Stimulated activated CD4-positive, alpha-beta T cell treated with anti-CD3 and anti-CD28 coated beads, Interleukin-2, amount 100 ng/mL, for 4 hours (primary cell): ENCODE results near the gene TLK1.
"Not testable (repeated sequence)": the region's sequence is repeated elsewhere in the genome, so short reads cannot be mapped to it uniquely, and the experiment has no call there.

Experiments
- DNase-seq: peaks from one replicate; pipeline ENCODE4 v3.0.0-alpha.2; 2020; ENCODE audit warnings: low read depth

The TLK1 gene

GRCh38 chr2:171169333-171169732, 8.6 kb upstream of the TLK1 start:
- no peak for DNase-seq

GRCh38 chr2:171167352-171167997, 6.8 kb upstream of the TLK1 start:
- no peak for DNase-seq

GRCh38 chr2:171166328-171166983, 5.8 kb upstream of the TLK1 start:
- no peak for DNase-seq

- no peak for DNase-seq
These were observed 5.3 kb upstream of the TLK1 start for GRCh38 chr2:171165967-171166327.

GRCh38 chr2:171163261-171163660, 2.6 kb upstream of the TLK1 start:
- no peak for DNase-seq

GRCh38 chr2:171162522-171163197, 2.0 kb upstream of the TLK1 start:
- not testable (repeated sequence) for DNase-seq

- DNase-seq: peak; percentile 45
These were observed 455 bp upstream of the TLK1 start for GRCh38 chr2:171160956-171161740.

- peak; percentile 24 for DNase-seq
These were observed 1.1 kb downstream of the TLK1 start for GRCh38 chr2:171159372-171160118.

- DNase-seq: no peak
These were observed 1.8 kb downstream of the TLK1 start for GRCh38 chr2:171158790-171159371.

- DNase-seq: no peak
These were observed 2.5 kb downstream of the TLK1 start for GRCh38 chr2:171158036-171158789.

- DNase-seq: no peak
These were observed 3.6 kb downstream of the TLK1 start for GRCh38 chr2:171157109-171157500.

GRCh38 chr2:171154348-171154747, 6.3 kb downstream of the TLK1 start:
- DNase-seq: no peak

GRCh38 chr2:171150694-171151285, 9.9 kb downstream of the TLK1 start:
- no peak for DNase-seq

GRCh38 chr2:171149986-171150693, 10.6 kb downstream of the TLK1 start:
- DNase-seq: no peak

- DNase-seq: no peak
These were observed 11.3 kb downstream of the TLK1 start for GRCh38 chr2:171149171-171149938.

GRCh38 chr2:171147081-171147480, 13.6 kb downstream of the TLK1 start:
- no peak for DNase-seq

GRCh38 chr2:171146633-171147032, 14.1 kb downstream of the TLK1 start:
- no peak for DNase-seq

- no peak for DNase-seq
These were observed 14.6 kb downstream of the TLK1 start for GRCh38 chr2:171146071-171146470.

- no peak for DNase-seq
These were observed 17.0 kb downstream of the TLK1 start for GRCh38 chr2:171143670-171144062.
